ENCODE results near the gene PLCH1.
"Not testable (repeated sequence)": the region's sequence is repeated elsewhere in the genome, so short reads cannot be mapped to it uniquely, and the experiment has no call there.

Gene PLCH1

GRCh38 chr3:155643581-155644165 lies 101.2 kb downstream of the PLCH1 start:
- no peak overlapping the region for H3K4me3 ChIP-seq (ENCODE audit: low read depth, low read length)
- no peak for TF ChIP-seq CTCF (IDR thresholded peaks at IDR 0.05; ENCODE audit: low read depth, low read length)

- no peak for TF ChIP-seq CTCF (IDR thresholded peaks at IDR 0.05; ENCODE audit: low read depth, low read length)
- H3K4me3 ChIP-seq (ENCODE audit: low read depth, low read length), result no peak overlapping the region
Observed at GRCh38 chr3:155641956-155642355, 102.9 kb downstream of the PLCH1 start.

- no peak for TF ChIP-seq CTCF (IDR thresholded peaks at IDR 0.05; ENCODE audit: low read depth, low read length)
Observed at GRCh38 chr3:155640098-155640497, 104.8 kb downstream of the PLCH1 start.

GRCh38 chr3:155639462-155640055 lies 105.3 kb downstream of the PLCH1 start:
- TF ChIP-seq CTCF (IDR thresholded peaks at IDR 0.05; ENCODE audit: low read depth, low read length), result no peak
- H3K4me3 ChIP-seq (ENCODE audit: low read depth, low read length), result no peak overlapping the region

More at GRCh38 chr3:155640098-155640497, 104.8 kb downstream of the PLCH1 start:
- no peak overlapping the region for H3K4me3 ChIP-seq (ENCODE audit: low read depth, low read length)

- not testable (repeated sequence) for H3K4me3 ChIP-seq (ENCODE audit: low read depth, low read length)
Observed at GRCh38 chr3:155638461-155638860, 106.4 kb downstream of the PLCH1 start.

GRCh38 chr3:155637567-155637966 lies 107.3 kb downstream of the PLCH1 start:
- H3K4me3 ChIP-seq (ENCODE audit: low read depth, low read length), result no peak overlapping the region
- TF ChIP-seq CTCF (IDR thresholded peaks at IDR 0.05; ENCODE audit: low read depth, low read length), result no peak

- TF ChIP-seq CTCF (IDR thresholded peaks at IDR 0.05; ENCODE audit: low read depth, low read length), result no peak
- H3K4me3 ChIP-seq (ENCODE audit: low read depth, low read length), result no peak overlapping the region
Observed at GRCh38 chr3:155635056-155635455, 109.8 kb downstream of the PLCH1 start.

All from WI38 (cell line).